VCaP (cell line): ENCODE results near the gene PHOX2B.

Experiments
- H3K27ac ChIP-seq: fragments of 450-650 bp; 2 replicates; pipeline ENCODE4 v1.5.1; 2017
- CTCF ChIP-seq: fragments of 450-650 bp; conservative IDR thresholded peaks from 2 replicates; pipeline ENCODE4 v1.5.1; 2017; ENCODE audit warnings: mild to moderate bottlenecking, moderate library complexity

The PHOX2B gene

GRCh38 chr4:41748571-41749475 is at the start of gene PHOX2B:
TSS of gene PHOX2B (minus strand) at chr4:41748725. CDS start at chr4:41748610, 115 bp downstream.
- no peak within 1 kb of the TSS for H3K27ac ChIP-seq
- TF ChIP-seq CTCF = no peak

DNA sequence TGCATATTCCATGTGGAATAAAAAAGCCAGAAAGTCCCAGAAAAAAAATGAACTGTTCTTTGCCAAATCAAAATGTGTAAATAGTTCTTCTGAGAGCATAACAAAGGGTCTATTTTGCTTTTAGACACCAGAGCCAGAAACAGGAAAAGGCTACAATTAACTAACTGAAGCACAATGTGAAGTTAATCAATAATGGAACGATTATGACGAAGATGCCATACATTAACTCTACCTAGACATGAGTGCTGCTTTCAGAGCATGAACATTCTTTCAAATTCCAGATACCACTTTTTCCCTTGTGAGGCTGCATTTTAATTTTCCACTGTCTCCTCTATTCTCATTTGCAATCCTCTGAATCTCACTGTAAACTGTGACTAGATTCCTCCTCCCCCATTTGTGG is 48.7 kb upstream of the PHOX2B start:
- no peak overlapping the region for H3K27ac ChIP-seq
- TF ChIP-seq CTCF = no peak

- no peak overlapping the region for H3K27ac ChIP-seq
- no peak for TF ChIP-seq CTCF
These were observed 48.2 kb upstream of the PHOX2B start for GRCh38 chr4:41796545-41797210.

DNA sequence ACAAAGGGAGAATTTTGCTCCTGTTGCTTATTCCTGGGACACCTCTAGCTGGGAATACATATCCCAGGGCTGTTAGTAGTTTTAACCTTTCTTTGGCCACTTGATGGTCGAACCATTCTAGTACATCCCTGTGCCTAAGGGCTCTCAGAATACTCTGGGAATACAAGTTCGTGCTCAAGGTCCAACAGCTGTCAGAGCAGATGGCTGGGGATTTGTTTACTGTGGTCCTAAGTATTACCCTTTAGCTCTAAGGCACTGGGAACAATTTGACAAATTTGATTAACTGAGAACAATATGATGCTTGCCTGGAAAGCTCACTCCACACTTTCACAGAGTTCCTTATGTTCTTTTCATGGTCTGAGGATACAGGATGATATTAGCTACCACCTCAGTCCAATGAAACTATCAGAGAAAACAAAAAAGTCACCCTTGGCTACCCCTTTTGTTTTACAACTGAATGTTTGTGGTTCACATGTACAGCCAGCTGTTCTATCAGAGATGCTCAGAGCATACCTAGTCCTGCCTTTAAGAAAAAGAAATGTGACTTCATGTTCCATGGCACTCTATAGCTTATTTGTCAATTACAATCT is 47.4 kb upstream of the PHOX2B start:
- TF ChIP-seq CTCF = no peak
- H3K27ac ChIP-seq = no peak overlapping the region

- no peak for TF ChIP-seq CTCF
- H3K27ac ChIP-seq = no peak overlapping the region
These were observed 43.6 kb upstream of the PHOX2B start for GRCh38 chr4:41792166-41792565.

GRCh38 chr4:41791557-41791956 is 43.0 kb upstream of the PHOX2B start:
- TF ChIP-seq CTCF = no peak
- no peak overlapping the region for H3K27ac ChIP-seq

DNA sequence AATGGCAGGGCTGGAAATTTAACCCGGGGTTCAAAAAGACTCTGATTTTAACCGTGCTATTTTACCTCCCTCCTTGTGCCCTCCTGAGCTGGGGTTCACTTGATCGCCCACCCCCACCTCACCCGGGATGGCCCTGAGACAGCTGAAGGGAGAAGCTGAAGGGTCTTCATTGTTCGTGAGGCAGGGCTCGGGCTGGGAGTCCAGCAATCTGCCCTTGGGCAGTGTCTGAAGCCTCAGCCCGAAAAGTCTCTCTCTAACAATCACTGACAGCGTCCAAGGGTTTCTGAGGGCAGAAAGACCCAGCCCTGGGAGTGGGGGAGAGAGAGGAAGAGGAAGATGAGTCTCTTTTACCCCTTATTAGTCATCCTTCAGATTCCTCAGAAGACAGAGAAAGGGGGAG is 39.4 kb upstream of the PHOX2B start:
- TF ChIP-seq CTCF = no peak
- H3K27ac ChIP-seq = no peak overlapping the region
